Mammary epithelial cell (primary cell): Measurements from ENCODE around the gene FBXL20.

Source experiments
- EZH2 ChIP-seq: IDR thresholded peaks from 2 replicates; pipeline ENCODE4 v1.6.1; 2012; ENCODE audit warnings: low read length, inconsistent platforms, borderline replicate concordance
- TF ChIP-seq, protein P1 (sequence below), 2 donors: IDR thresholded peaks in 1 of 2; conservative IDR thresholded peaks in 1 of 2; 2 replicates each; pipeline ENCODE4 v1.5.1; 2011 to 2012; ENCODE audit warnings: inconsistent platforms in 2 of 2, low read length in 2 of 2, mild to moderate bottlenecking in 2 of 2, control low read depth in 1 of 2, low read depth in 1 of 2; ENCODE audit not compliant: insufficient read depth in 1 of 2; ENCODE audit errors: extremely low read depth in 1 of 2

DNA sequence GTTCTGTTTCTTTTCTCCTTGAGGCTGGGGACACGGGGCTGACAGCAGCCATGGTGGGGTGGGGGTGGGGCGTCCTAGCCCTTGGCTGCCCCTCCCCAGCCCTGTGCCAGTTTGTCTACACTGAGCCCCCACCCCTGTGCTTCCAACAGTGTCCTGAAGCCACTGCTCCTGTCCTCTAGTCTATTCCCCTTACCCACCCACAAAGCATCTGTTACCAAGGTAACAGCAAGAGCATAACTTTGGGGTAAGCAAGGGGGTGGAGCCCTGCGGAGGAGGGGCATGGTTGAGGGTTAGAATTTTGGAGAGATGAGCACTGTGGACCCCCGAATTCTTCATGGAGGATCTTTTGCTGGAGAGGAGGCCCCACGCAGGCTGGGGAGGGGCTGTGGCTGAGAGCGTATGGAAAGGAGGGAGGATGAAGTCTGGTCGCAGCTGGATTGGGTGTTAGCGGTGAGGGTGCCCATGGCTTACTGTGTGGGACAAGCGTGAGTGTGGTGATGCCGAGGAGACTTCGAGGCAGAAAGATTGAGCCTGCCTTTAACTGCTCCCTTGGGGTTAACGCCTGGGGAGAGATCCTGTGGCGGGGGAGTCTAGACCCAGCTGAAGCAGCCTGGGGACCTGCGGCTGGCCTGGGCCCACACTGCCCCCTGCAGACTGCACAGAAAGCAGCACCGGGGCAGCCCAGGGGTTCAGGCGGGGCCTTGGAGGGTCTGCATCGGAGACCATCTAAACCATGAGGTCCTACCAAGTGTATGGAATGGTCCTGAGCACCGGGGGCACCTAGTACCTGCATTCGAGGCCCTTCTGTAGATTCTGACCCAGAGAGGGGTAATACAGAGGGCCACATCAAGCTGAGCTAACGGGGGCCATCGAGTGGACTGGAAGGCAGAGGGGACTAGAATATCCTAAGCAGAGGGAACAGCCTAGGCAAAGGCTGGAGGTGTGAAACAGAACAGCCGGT is 169.6 kb downstream of the FBXL20 start:
- TF ChIP-seq, protein P1, sequence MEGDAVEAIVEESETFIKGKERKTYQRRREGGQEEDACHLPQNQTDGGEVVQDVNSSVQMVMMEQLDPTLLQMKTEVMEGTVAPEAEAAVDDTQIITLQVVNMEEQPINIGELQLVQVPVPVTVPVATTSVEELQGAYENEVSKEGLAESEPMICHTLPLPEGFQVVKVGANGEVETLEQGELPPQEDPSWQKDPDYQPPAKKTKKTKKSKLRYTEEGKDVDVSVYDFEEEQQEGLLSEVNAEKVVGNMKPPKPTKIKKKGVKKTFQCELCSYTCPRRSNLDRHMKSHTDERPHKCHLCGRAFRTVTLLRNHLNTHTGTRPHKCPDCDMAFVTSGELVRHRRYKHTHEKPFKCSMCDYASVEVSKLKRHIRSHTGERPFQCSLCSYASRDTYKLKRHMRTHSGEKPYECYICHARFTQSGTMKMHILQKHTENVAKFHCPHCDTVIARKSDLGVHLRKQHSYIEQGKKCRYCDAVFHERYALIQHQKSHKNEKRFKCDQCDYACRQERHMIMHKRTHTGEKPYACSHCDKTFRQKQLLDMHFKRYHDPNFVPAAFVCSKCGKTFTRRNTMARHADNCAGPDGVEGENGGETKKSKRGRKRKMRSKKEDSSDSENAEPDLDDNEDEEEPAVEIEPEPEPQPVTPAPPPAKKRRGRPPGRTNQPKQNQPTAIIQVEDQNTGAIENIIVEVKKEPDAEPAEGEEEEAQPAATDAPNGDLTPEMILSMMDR (conservative IDR thresholded peaks at IDR 0.05 in 1 of 2, IDR thresholded peaks at IDR 0.05 in 1 of 2; ENCODE audit: extremely low read depth in 1 of 2, insufficient read depth in 1 of 2, low read depth in 1 of 2, low read length in 2 of 2) = peak; percentile 54 to 76
- no peak for TF ChIP-seq EZH2
